Nephron progenitor cell (in vitro differentiated cells): ENCODE data around the gene TGFBI.

Experiments used
- DNase-seq: peaks from one replicate; pipeline ENCODE4 v3.0.0; 2021
- H3K27ac Mint-ChIP-seq: 2 replicates; pipeline ENCODE4 v1.8.0; 2021; ENCODE audit warnings: mild to moderate bottlenecking, moderate library complexity, mixed read lengths
- H3K27me3 Mint-ChIP-seq: 2 replicates; pipeline ENCODE4 v1.8.0; 2021; ENCODE audit warnings: mild to moderate bottlenecking, low read depth, mixed read lengths; ENCODE audit not compliant: poor library complexity
- H3K36me3 Mint-ChIP-seq: 2 replicates; pipeline ENCODE4 v1.8.0; 2021; ENCODE audit warnings: low read depth, mixed read lengths
- H3K4me1 Mint-ChIP-seq: 2 replicates; pipeline ENCODE4 v1.8.0; 2021; ENCODE audit warnings: mixed read lengths
- H3K4me3 Mint-ChIP-seq: 2 replicates; pipeline ENCODE4 v1.8.0; 2021; ENCODE audit warnings: mild to moderate bottlenecking, moderate library complexity, mixed read lengths
- H3K9me3 Mint-ChIP-seq: 2 replicates; pipeline ENCODE4 v1.8.0; 2021; ENCODE audit warnings: mild to moderate bottlenecking, moderate library complexity, mixed read lengths
- CTCF ChIP-seq: fragments of 200-600 bp; sonication (generic); IDR thresholded peaks from 2 replicates; pipeline ENCODE4 v1.5.0; 2021; ENCODE audit warnings: antibody characterized with exemption

The TGFBI gene

GRCh38 chr5:136061630-136062365 lies 33.0 kb downstream of the TGFBI start:
- peaks cover 23% of the 10 kb centered on the region for H3K4me1 Mint-ChIP-seq
- H3K27me3 Mint-ChIP-seq = peaks cover 10% of the 10 kb centered on the region
- TF ChIP-seq CTCF = no peak
- no peak overlapping the region for H3K27ac Mint-ChIP-seq
- peaks cover 4% of the 10 kb centered on the region for H3K36me3 Mint-ChIP-seq
- H3K9me3 Mint-ChIP-seq = no peaks in the 10 kb centered on the region
- no peak overlapping the region for H3K4me3 Mint-ChIP-seq
- DNase-seq = no peak

GRCh38 chr5:136062366-136063274 lies 33.8 kb downstream of the TGFBI start:
- Mint-ChIP-seq H3K4me1 (peaks cover 15% of the 10 kb centered on the region), H3K27me3 (peaks cover 10% of the 10 kb centered on the region), H3K27ac (no peak overlapping the region), H3K36me3 (peaks cover 4% of the 10 kb centered on the region), H3K9me3 (no peaks in the 10 kb centered on the region), H3K4me3 (no peak overlapping the region)
- no peak for DNase-seq
- TF ChIP-seq CTCF = peak; percentile 44

GRCh38 chr5:136063778-136064465 lies 35.1 kb downstream of the TGFBI start:
- H3K27ac Mint-ChIP-seq = no peak overlapping the region
- DNase-seq = no peak
- H3K4me3 Mint-ChIP-seq = no peak overlapping the region
- no peak for TF ChIP-seq CTCF
- peaks cover 4% of the 10 kb centered on the region for H3K9me3 Mint-ChIP-seq
- H3K27me3 Mint-ChIP-seq = peaks cover 7% of the 10 kb centered on the region
- H3K4me1 Mint-ChIP-seq = peaks cover 2% of the 10 kb centered on the region
- H3K36me3 Mint-ChIP-seq = peaks cover 4% of the 10 kb centered on the region

- peak overlapping the region; percentile 15 for H3K27ac Mint-ChIP-seq
- peaks cover 9% of the 10 kb centered on the region for H3K9me3 Mint-ChIP-seq
- H3K4me3 Mint-ChIP-seq = no peak overlapping the region
- DNase-seq = no peak
- H3K4me1 Mint-ChIP-seq = no peaks in the 10 kb centered on the region
- no peak for TF ChIP-seq CTCF
- H3K36me3 Mint-ChIP-seq = peaks cover 4% of the 10 kb centered on the region
- H3K27me3 Mint-ChIP-seq = peaks cover 6% of the 10 kb centered on the region
These were observed 35.7 kb downstream of the TGFBI start for GRCh38 chr5:136064510-136064909.

GRCh38 chr5:136065588-136065987 lies 36.8 kb downstream of the TGFBI start:
- H3K4me1 Mint-ChIP-seq = no peaks in the 10 kb centered on the region
- no peak for TF ChIP-seq CTCF

More at GRCh38 chr5:136065588-136065987, 36.8 kb downstream of the TGFBI start:
- H3K9me3 Mint-ChIP-seq = peaks cover 9% of the 10 kb centered on the region
- no peak overlapping the region for H3K4me3 Mint-ChIP-seq
- peaks cover 4% of the 10 kb centered on the region for H3K36me3 Mint-ChIP-seq
- H3K27ac Mint-ChIP-seq = no peak overlapping the region
- DNase-seq = no peak
- peaks cover 6% of the 10 kb centered on the region for H3K27me3 Mint-ChIP-seq
